DOHH2 (cell line): ENCODE measurements around the gene SYT13.

Source experiments
- EZH2phosphoT487 ChIP-seq: fragments of 200-600 bp; sonication (generic); IDR thresholded peaks from 2 replicates; pipeline ENCODE4 v1.6.1; 2017; ENCODE audit warnings: borderline replicate concordance, mild to moderate bottlenecking, antibody characterized with exemption, low read length, moderate library complexity, mixed read lengths
- TF ChIP-seq, protein P1 (sequence below): fragments of 200-600 bp; sonication (generic); IDR thresholded peaks from one replicate; pipeline ENCODE4 v1.5.1; 2014; ENCODE audit warnings: antibody characterized with exemption, mild to moderate bottlenecking, low read depth, low read length; ENCODE audit not compliant: poor library complexity, severe bottlenecking

DNA sequence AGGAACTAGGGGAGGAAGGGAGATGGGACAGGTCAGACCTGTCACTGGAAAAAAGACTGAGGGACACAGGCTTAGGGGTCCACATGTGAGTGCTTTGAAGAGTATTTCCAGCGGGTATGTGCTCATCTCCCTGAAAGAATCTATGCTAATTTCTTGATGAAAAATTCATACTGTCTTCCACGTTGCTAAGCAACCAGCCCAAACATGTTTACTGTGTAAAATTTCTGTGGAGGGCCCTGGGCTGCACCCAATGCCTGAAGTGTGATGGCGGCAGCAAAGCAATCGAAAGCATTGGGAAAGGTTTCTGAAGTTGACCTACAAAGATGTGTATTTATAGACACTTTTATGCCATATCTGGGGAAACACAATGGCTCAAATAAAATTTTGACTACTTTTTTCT lies 7.4 kb downstream of the SYT13 start:
- TF ChIP-seq, protein P1, sequence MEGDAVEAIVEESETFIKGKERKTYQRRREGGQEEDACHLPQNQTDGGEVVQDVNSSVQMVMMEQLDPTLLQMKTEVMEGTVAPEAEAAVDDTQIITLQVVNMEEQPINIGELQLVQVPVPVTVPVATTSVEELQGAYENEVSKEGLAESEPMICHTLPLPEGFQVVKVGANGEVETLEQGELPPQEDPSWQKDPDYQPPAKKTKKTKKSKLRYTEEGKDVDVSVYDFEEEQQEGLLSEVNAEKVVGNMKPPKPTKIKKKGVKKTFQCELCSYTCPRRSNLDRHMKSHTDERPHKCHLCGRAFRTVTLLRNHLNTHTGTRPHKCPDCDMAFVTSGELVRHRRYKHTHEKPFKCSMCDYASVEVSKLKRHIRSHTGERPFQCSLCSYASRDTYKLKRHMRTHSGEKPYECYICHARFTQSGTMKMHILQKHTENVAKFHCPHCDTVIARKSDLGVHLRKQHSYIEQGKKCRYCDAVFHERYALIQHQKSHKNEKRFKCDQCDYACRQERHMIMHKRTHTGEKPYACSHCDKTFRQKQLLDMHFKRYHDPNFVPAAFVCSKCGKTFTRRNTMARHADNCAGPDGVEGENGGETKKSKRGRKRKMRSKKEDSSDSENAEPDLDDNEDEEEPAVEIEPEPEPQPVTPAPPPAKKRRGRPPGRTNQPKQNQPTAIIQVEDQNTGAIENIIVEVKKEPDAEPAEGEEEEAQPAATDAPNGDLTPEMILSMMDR, result no peak
- no peak for TF ChIP-seq EZH2phosphoT487
